Measurements from ENCODE around the gene POTEJ. TPM values are rescaled to one million over a fixed set of nuclear protein-coding genes. Genes with fewer than 3 reads are reported as not detected.
"Not testable (repeated sequence)": the region's sequence is repeated elsewhere in the genome, so short reads cannot be mapped to it uniquely, and the experiment has no call there.

POTEJ gene
- total RNA-seq (2021) (not detected in 2 replicates), Bru-seq, nascent RNA (not detected), BruChase-seq, experiment 1, labeled RNA remaining after a 2-hour chase (not detected), BruChase-seq, experiment 2, labeled RNA remaining after a 6-hour chase (not detected)
- long read RNA-seq = 0 reads

GRCh38 chr2:130611140-130611539 lies at the start of gene POTEJ:
Gene POTEJ (plus strand): TSS chr2:130611440. CDS start chr2:130611533, 93 bp downstream.
- CTCF ChIA-PET; POLR2A ChIA-PET (ENCODE audit: unreplicated experiment): not testable (repeated sequence)

GRCh38 chr2:130566165-130566564 lies 45.1 kb upstream of the POTEJ start:
- H3K27ac ChIP-seq; DNase-seq; CTCF ChIA-PET; H3K79me2 ChIP-seq (ENCODE audit: low read depth); H3K27me3 ChIP-seq (ENCODE audit: insufficient read depth, low read depth); H3K9me3 ChIP-seq (ENCODE audit: insufficient read depth, low read depth); H3K4me2 ChIP-seq; POLR2A ChIA-PET (ENCODE audit: unreplicated experiment); H2AFZ ChIP-seq; BruUV-seq (replicated peaks); H3K4me1 ChIP-seq (replicated peaks; ENCODE audit: insufficient read depth); H4K20me1 ChIP-seq (ENCODE audit: insufficient read depth); intact Hi-C loops (cut with micrococcal nuclease; ENCODE audit: unreplicated experiment); H3K36me3 ChIP-seq (ENCODE audit: low read depth); H3F3A ChIP-seq (ENCODE audit: insufficient read depth, low read depth); H3K4me3 ChIP-seq; H3K9me2 ChIP-seq (ENCODE audit: insufficient read depth): not testable (repeated sequence)

More at GRCh38 chr2:130611140-130611539, at the start of gene POTEJ:
- H2AFZ ChIP-seq; H3K79me2 ChIP-seq (ENCODE audit: low read depth); H3K27ac ChIP-seq; H3K4me1 ChIP-seq (replicated peaks; ENCODE audit: insufficient read depth); H3K4me2 ChIP-seq; H3F3A ChIP-seq (ENCODE audit: insufficient read depth, low read depth); H3K9me3 ChIP-seq (ENCODE audit: insufficient read depth, low read depth); H3K27me3 ChIP-seq (ENCODE audit: insufficient read depth, low read depth); BruUV-seq (replicated peaks); H3K36me3 ChIP-seq (ENCODE audit: low read depth); H3K9me2 ChIP-seq (ENCODE audit: insufficient read depth); intact Hi-C loops (cut with micrococcal nuclease; ENCODE audit: unreplicated experiment); H4K20me1 ChIP-seq (ENCODE audit: insufficient read depth); DNase-seq; H3K4me3 ChIP-seq: not testable (repeated sequence)

- H3K36me3 ChIP-seq (ENCODE audit: low read depth); H3K27ac ChIP-seq; CTCF ChIA-PET; intact Hi-C loops (cut with micrococcal nuclease; ENCODE audit: unreplicated experiment); H3K4me1 ChIP-seq (replicated peaks; ENCODE audit: insufficient read depth); H3K27me3 ChIP-seq (ENCODE audit: insufficient read depth, low read depth); H3K9me2 ChIP-seq (ENCODE audit: insufficient read depth); H3K4me2 ChIP-seq; H4K20me1 ChIP-seq (ENCODE audit: insufficient read depth); H3K9me3 ChIP-seq (ENCODE audit: insufficient read depth, low read depth); DNase-seq; H3K79me2 ChIP-seq (ENCODE audit: low read depth); POLR2A ChIA-PET (ENCODE audit: unreplicated experiment); H3F3A ChIP-seq (ENCODE audit: insufficient read depth, low read depth); H3K4me3 ChIP-seq; BruUV-seq (replicated peaks); H2AFZ ChIP-seq: not testable (repeated sequence)
Observed at GRCh38 chr2:130571929-130572328, 39.3 kb upstream of the POTEJ start.

- not testable (repeated sequence) for H3K27ac ChIP-seq; DNase-seq; BruUV-seq (replicated peaks)
Observed at GRCh38 chr2:130574230-130574629, 37.0 kb upstream of the POTEJ start.

GRCh38 chr2:130576209-130576784 lies 34.9 kb upstream of the POTEJ start:
- H2AFZ ChIP-seq; H3K4me3 ChIP-seq; H3K36me3 ChIP-seq (ENCODE audit: low read depth); H3K4me2 ChIP-seq; POLR2A ChIA-PET (ENCODE audit: unreplicated experiment); BruUV-seq (replicated peaks); H3K79me2 ChIP-seq (ENCODE audit: low read depth); H3F3A ChIP-seq (ENCODE audit: insufficient read depth, low read depth); H3K4me1 ChIP-seq (replicated peaks; ENCODE audit: insufficient read depth); H3K9me3 ChIP-seq (ENCODE audit: insufficient read depth, low read depth); H3K27me3 ChIP-seq (ENCODE audit: insufficient read depth, low read depth); intact Hi-C loops (cut with micrococcal nuclease; ENCODE audit: unreplicated experiment); H3K27ac ChIP-seq; DNase-seq; CTCF ChIA-PET; H3K9me2 ChIP-seq (ENCODE audit: insufficient read depth); H4K20me1 ChIP-seq (ENCODE audit: insufficient read depth): not testable (repeated sequence)

More at GRCh38 chr2:130574230-130574629, 37.0 kb upstream of the POTEJ start:
- CTCF ChIA-PET; intact Hi-C loops (cut with micrococcal nuclease; ENCODE audit: unreplicated experiment); H3K36me3 ChIP-seq (ENCODE audit: low read depth); H3K9me3 ChIP-seq (ENCODE audit: insufficient read depth, low read depth); H2AFZ ChIP-seq; H3K4me3 ChIP-seq; H3K27me3 ChIP-seq (ENCODE audit: insufficient read depth, low read depth); H3K9me2 ChIP-seq (ENCODE audit: insufficient read depth); POLR2A ChIA-PET (ENCODE audit: unreplicated experiment); H3K4me1 ChIP-seq (replicated peaks; ENCODE audit: insufficient read depth); H3F3A ChIP-seq (ENCODE audit: insufficient read depth, low read depth); H4K20me1 ChIP-seq (ENCODE audit: insufficient read depth); H3K4me2 ChIP-seq; H3K79me2 ChIP-seq (ENCODE audit: low read depth): not testable (repeated sequence)

- CTCF ChIA-PET; POLR2A ChIA-PET (ENCODE audit: unreplicated experiment); H3F3A ChIP-seq (ENCODE audit: insufficient read depth, low read depth); H3K4me2 ChIP-seq; BruUV-seq (replicated peaks); H3K9me3 ChIP-seq (ENCODE audit: insufficient read depth, low read depth); H3K79me2 ChIP-seq (ENCODE audit: low read depth); DNase-seq; H2AFZ ChIP-seq; intact Hi-C loops (cut with micrococcal nuclease; ENCODE audit: unreplicated experiment); H3K9me2 ChIP-seq (ENCODE audit: insufficient read depth); H3K36me3 ChIP-seq (ENCODE audit: low read depth); H3K4me3 ChIP-seq; H3K4me1 ChIP-seq (replicated peaks; ENCODE audit: insufficient read depth); H3K27ac ChIP-seq; H4K20me1 ChIP-seq (ENCODE audit: insufficient read depth); H3K27me3 ChIP-seq (ENCODE audit: insufficient read depth, low read depth): not testable (repeated sequence)
Observed at GRCh38 chr2:130577559-130577958, 33.7 kb upstream of the POTEJ start.

- H3K4me3 ChIP-seq; H3K9me2 ChIP-seq (ENCODE audit: insufficient read depth); H3K4me2 ChIP-seq; DNase-seq; H3K27ac ChIP-seq; intact Hi-C loops (cut with micrococcal nuclease; ENCODE audit: unreplicated experiment); H3K79me2 ChIP-seq (ENCODE audit: low read depth); H4K20me1 ChIP-seq (ENCODE audit: insufficient read depth); H3K27me3 ChIP-seq (ENCODE audit: insufficient read depth, low read depth); CTCF ChIA-PET; H2AFZ ChIP-seq; POLR2A ChIA-PET (ENCODE audit: unreplicated experiment); H3K9me3 ChIP-seq (ENCODE audit: insufficient read depth, low read depth); BruUV-seq (replicated peaks); H3F3A ChIP-seq (ENCODE audit: insufficient read depth, low read depth); H3K4me1 ChIP-seq (replicated peaks; ENCODE audit: insufficient read depth); H3K36me3 ChIP-seq (ENCODE audit: low read depth): not testable (repeated sequence)
Observed at GRCh38 chr2:130579121-130579520, 32.1 kb upstream of the POTEJ start.
